K562 (cell line): Measurements from ENCODE around the gene RBMS1. TPM values are rescaled to one million over a fixed set of nuclear protein-coding genes. Genes with fewer than 3 reads are reported as not detected.

Experiments used
- ATAC-seq: fragments of 200-7000 bp; cut with Tn5 transposase; 3 replicates; pipeline ENCODE4 v1.9.1; 2020; ENCODE audit warnings: moderate library complexity
- BruUV-seq: library from RNA; stranded (reverse); fragments of 400-500 nt; replicated peaks from 2 replicates; lab custom pipeline; 2021; lab: Mats Ljungman, UMichigan
- CTCF ChIA-PET: fragments of 300-600 bp; formaldehyde crosslinking; extraction: SDS; loops from one replicate; lab custom pipeline; 2021; ENCODE audit warnings: low intra/inter-chr PET ratio; lab: Yijun Ruan, JAX
- POLR2A ChIA-PET: fragments of 300-600, 350-650 bp; sonication (Branson Sonifier 250); formaldehyde crosslinking; extraction: SDS; loops from one replicate; lab custom pipeline; 2021; ENCODE audit warnings: antibody characterized with exemption, inconsistent platforms; lab: Yijun Ruan, JAX
- DNase-seq, 4 experiments: peaks; one replicate each; pipeline versions ENCODE4 v3.0.0 to v3.0.0-alpha.2; 2011 to 2018; ENCODE audit warnings: low spot score in 3 of 4, mixed read lengths in 3 of 4; ENCODE audit errors: extremely low read depth in 1 of 4
- FAIRE-seq: peaks from 2 replicates; lab custom pipeline; 2011; peaks lifted over from hg19 to GRCh38; lab: Jason Lieb, UNC
- H2AFZ ChIP-seq: 2 replicates; pipeline ENCODE4 v1.6.0; 2011; ENCODE audit warnings: low read depth, low read length, control low read depth, inconsistent platforms
- H3K27ac ChIP-seq: fragments of 200-600 bp; 3 replicates; pipeline ENCODE4 v1.8.0; 2011; ENCODE audit warnings: low read depth, mild to moderate bottlenecking, control low read depth, inconsistent platforms, low read length, moderate library complexity, mixed read lengths; ENCODE audit errors: extremely low read depth
- H3K27me3 ChIP-seq, 2 experiments: fragments of 300-600 bp in 1 of 2; 2 replicates in 1 of 2; 3 replicates in 1 of 2; pipeline versions ENCODE4 v1.6.0 to v1.8.0; 2011; ENCODE audit warnings: inconsistent platforms in 2 of 2, low read length in 2 of 2, mild to moderate bottlenecking in 1 of 2, mixed read lengths in 1 of 2, moderate library complexity in 1 of 2; ENCODE audit not compliant: control insufficient read depth in 2 of 2, insufficient read depth in 2 of 2
- H3K36me3 ChIP-seq: fragments of 300-600 bp; 3 replicates; pipeline ENCODE4 v1.8.0; 2011; ENCODE audit warnings: mild to moderate bottlenecking, low read length, inconsistent platforms; ENCODE audit not compliant: control insufficient read depth, insufficient read depth
- H3K4me1 ChIP-seq, 2 experiments: fragments of 200-600 bp in 1 of 2; replicated peaks in 1 of 2; 2 replicates in 1 of 2; 3 replicates in 1 of 2; pipeline versions ENCODE4 v1.5.1 to v1.8.0; 2011; ENCODE audit warnings: inconsistent platforms in 2 of 2, low read length in 2 of 2, mild to moderate bottlenecking in 1 of 2, mixed read lengths in 1 of 2, moderate library complexity in 1 of 2; ENCODE audit not compliant: control insufficient read depth in 2 of 2, insufficient read depth in 2 of 2
- H3K4me2 ChIP-seq: 2 replicates; pipeline ENCODE4 v1.6.1; 2011; ENCODE audit warnings: low read length, control low read depth, inconsistent platforms, mixed read lengths; ENCODE audit not compliant: insufficient read depth
- H3K4me3 ChIP-seq: fragments of 200-600 bp; sonication (generic), shearing (Covaris generic); 2 replicates; pipeline ENCODE4 v1.5.1; 2016; ENCODE audit warnings: control low read depth, inconsistent platforms
- H3K79me2 ChIP-seq: fragments of 200-600 bp; 3 replicates; pipeline ENCODE4 v1.8.0; 2011; ENCODE audit warnings: low read length, inconsistent platforms; ENCODE audit not compliant: control insufficient read depth, insufficient read depth
- H3K9ac ChIP-seq, 2 experiments: 2 replicates each; pipeline versions ENCODE4 v1.6.0 to v1.6.1; 2011; ENCODE audit warnings: low read depth in 2 of 2, low read length in 2 of 2, control low read depth in 1 of 2, inconsistent platforms in 1 of 2, mild to moderate bottlenecking in 1 of 2, mixed read lengths in 1 of 2; ENCODE audit not compliant: insufficient read depth in 1 of 2
- H3K9me1 ChIP-seq: one replicate; pipeline ENCODE4 v1.6.0; 2011; ENCODE audit warnings: inconsistent platforms, mild to moderate bottlenecking, low read length, moderate library complexity; ENCODE audit not compliant: control insufficient read depth, insufficient read depth
- H3K9me3 ChIP-seq: replicated peaks from 2 replicates; pipeline ENCODE4 v1.5.1; 2011; ENCODE audit warnings: low read depth, low read length, inconsistent platforms; ENCODE audit not compliant: control insufficient read depth, insufficient read depth
- H4K20me1 ChIP-seq: replicated peaks from 2 replicates; pipeline ENCODE4 v1.6.1; 2011; ENCODE audit warnings: low read length, inconsistent platforms, mixed read lengths; ENCODE audit not compliant: control insufficient read depth, insufficient read depth
- ADNP ChIP-seq: fragments of 200-800 bp; sonication (Bioruptor generic); IDR thresholded peaks from 2 replicates; pipeline ENCODE4 v1.6.1; 2016; ENCODE audit warnings: missing genetic modification characterization, missing compliant biosample characterization
- ATF4 ChIP-seq: fragments of 450-650 bp; formaldehyde crosslinking; IDR thresholded peaks from 2 replicates; pipeline ENCODE4 v1.4.0; 2022; ENCODE audit warnings: mild to moderate bottlenecking, moderate library complexity
- GABPB1 ChIP-seq: sonication (generic); formaldehyde crosslinking; IDR thresholded peaks from 2 replicates; pipeline ENCODE4 v1.8.0; 2022; ENCODE audit warnings: mild to moderate bottlenecking, missing genetic modification reagents
- HINFP ChIP-seq: fragments of 450-650 bp; conservative IDR thresholded peaks from 2 replicates; pipeline ENCODE4 v1.6.1; 2016; ENCODE audit warnings: missing genetic modification characterization, low read depth, mild to moderate bottlenecking, control low read depth, missing compliant biosample characterization
- JUND ChIP-seq, 2 experiments: IDR thresholded peaks; 2 replicates in 1 of 2; 3 replicates in 1 of 2; pipeline ENCODE4 v1.6.1; 2011; ENCODE audit warnings: borderline replicate concordance in 2 of 2, low read depth in 2 of 2, low read length in 2 of 2, improper control_type of control experiment in 1 of 2, missing biosample characterization in 1 of 2, missing genetic modification characterization in 1 of 2, missing genetic modification reagents in 1 of 2
- MTA1 ChIP-seq: fragments of 450-650 bp; IDR thresholded peaks from 2 replicates; pipeline ENCODE4 v1.6.1; 2017; ENCODE audit warnings: borderline replicate concordance
- NFRKB ChIP-seq: fragments of 450-650 bp; IDR thresholded peaks from 2 replicates; pipeline ENCODE4 v1.6.1; 2016; ENCODE audit warnings: low read depth
- RBM17 ChIP-seq: fragments of 200-400 bp; formaldehyde crosslinking; IDR thresholded peaks from 2 replicates; pipeline ENCODE4 v1.6.1; 2017; ENCODE audit warnings: low read depth, mild to moderate bottlenecking, low read length, borderline replicate concordance
- TCFL5 ChIP-seq: fragments of 250-450 bp; sonication (Bioruptor Pico); conservative IDR thresholded peaks from 2 replicates; pipeline ENCODE4 v1.6.1; 2021; ENCODE audit warnings: mild to moderate bottlenecking, moderate library complexity, matching md5 sums
- ZC3H4 ChIP-seq: sonication (generic); formaldehyde crosslinking; IDR thresholded peaks from 2 replicates; pipeline ENCODE4 v1.9.0; 2021; ENCODE audit warnings: missing genetic modification reagents, borderline replicate concordance
- ZNF282 ChIP-seq: sonication (generic); formaldehyde crosslinking; IDR thresholded peaks from 2 replicates; pipeline ENCODE4 v1.8.1; 2023; ENCODE audit warnings: missing genetic modification reagents
- ZNF695 ChIP-seq: fragments of 450-650 bp; formaldehyde crosslinking; IDR thresholded peaks from 2 replicates; pipeline ENCODE4 v1.4.0; 2020; ENCODE audit warnings: mild to moderate bottlenecking, moderate library complexity
- ZSCAN32 ChIP-seq: fragments of 450-650 bp; formaldehyde crosslinking; IDR thresholded peaks from 2 replicates; pipeline ENCODE4 v1.4.0; 2020; ENCODE audit warnings: mild to moderate bottlenecking, moderate library complexity
- in situ Hi-C: fragments of 300-500 bp; cut with MboI; formaldehyde crosslinking; loops from 4 replicates; pipeline ENCODE4 v1.15.0; 2018; ENCODE audit warnings: inconsistent platforms, mixed read lengths
- intact Hi-C: fragments of 100-400 bp; cut with micrococcal nuclease; formaldehyde crosslinking; loops from 2 replicates; pipeline ENCODE4 v1.14.2; 2022
- polyA plus RNA-seq, 8 experiments: library from polyadenylated mRNA; depleted of rRNA in 4 of 8; stranded (reverse) in 5 of 8; unstranded in 3 of 8; fragments of >200 nt; fragmentation: Nextera tagmentation in 2 of 8; fragmentation: Illumina TruSeq in 1 of 8; extraction: Ambion mirVana in 2 of 8; extraction: Trizol in 1 of 8; gene quantifications; 2 replicates each; pipeline versions ENCODE4 v1.2.1 to v1.2.3, GENCODE V29; 2011 to 2014; ENCODE audit warnings: inconsistent platforms in 1 of 8, missing spikeins in 1 of 8
- total RNA-seq, 7 experiments: library from RNA; depleted of rRNA in 6 of 7; stranded (reverse); fragments of >200 nt in 6 of 7; fragmentation: Illumina TruSeq in 2 of 7; extraction: Trizol in 2 of 7; gene quantifications; 2 replicates each; pipeline versions ENCODE4 v1.2.1 to v1.2.3, GENCODE V29; 2011 to 2021; ENCODE audit warnings: low replicate concordance in 1 of 7
- TF ChIP-seq, protein P1 (sequence below): fragments of 250-450 bp; sonication (Bioruptor Pico); IDR thresholded peaks from 2 replicates; pipeline ENCODE4 v1.5.0; 2021
- TF ChIP-seq, protein P2 (sequence below): fragments of 450-650 bp; IDR thresholded peaks from 2 replicates; pipeline ENCODE4 v1.6.1; 2016; ENCODE audit warnings: low read depth, mild to moderate bottlenecking, moderate library complexity
- TF ChIP-seq, protein P3 (sequence below): fragments of 450-650 bp; IDR thresholded peaks from 2 replicates; pipeline ENCODE4 v1.7.0; 2016; ENCODE audit warnings: borderline replicate concordance

The RBMS1 gene
- total and polyA plus RNA-seq, 9 of the 15 experiments (the other 6 are each of a cell fraction or from before 2014, with no cell fraction given) = 0.04 to 0.31 (median 0.09) TPM; not detected in 6

DNA sequence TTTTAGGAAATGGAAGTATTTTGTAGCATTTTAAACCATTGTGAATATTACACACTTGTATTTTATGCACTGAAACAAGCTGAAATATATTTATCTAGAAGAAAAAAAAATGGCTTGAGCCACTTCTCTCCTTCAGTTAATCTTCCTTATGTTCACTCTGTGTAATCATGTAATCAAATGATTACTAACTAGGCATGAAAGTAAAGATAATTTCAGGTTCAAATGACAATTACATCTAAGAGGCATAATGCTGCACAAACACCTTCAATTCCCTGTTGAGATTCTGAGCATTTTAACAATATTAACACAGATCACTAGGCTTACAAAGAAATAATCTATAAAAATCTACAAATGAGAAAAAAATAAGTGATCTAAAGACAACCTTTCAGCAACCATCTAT lies 173.9 kb downstream of the RBMS1 start:
- in situ Hi-C loops (no loop called here), intact Hi-C loops (no loop called here)
- no peak for DNase-seq
- no TSS peak for BruUV-seq
- H3K9me1 ChIP-seq = no peaks in the 10 kb centered on the region
- H3K9ac ChIP-seq = no peak overlapping the region
- H3K4me2 ChIP-seq = no peak overlapping the region
- H3K79me2 ChIP-seq = no peaks in the 10 kb centered on the region
- ChIA-PET POLR2A (no interaction called here), CTCF (no interaction called here)
- no peak overlapping the region for H2AFZ ChIP-seq
- no peak for ATAC-seq
- no peak overlapping the region for H3K27ac ChIP-seq
- no peaks in the 10 kb centered on the region for H3K27me3 ChIP-seq
- no peaks in the 10 kb centered on the region for H3K36me3 ChIP-seq
- H3K9me3 ChIP-seq = no peaks in the 10 kb centered on the region
- TF ChIP-seq, protein P1, sequence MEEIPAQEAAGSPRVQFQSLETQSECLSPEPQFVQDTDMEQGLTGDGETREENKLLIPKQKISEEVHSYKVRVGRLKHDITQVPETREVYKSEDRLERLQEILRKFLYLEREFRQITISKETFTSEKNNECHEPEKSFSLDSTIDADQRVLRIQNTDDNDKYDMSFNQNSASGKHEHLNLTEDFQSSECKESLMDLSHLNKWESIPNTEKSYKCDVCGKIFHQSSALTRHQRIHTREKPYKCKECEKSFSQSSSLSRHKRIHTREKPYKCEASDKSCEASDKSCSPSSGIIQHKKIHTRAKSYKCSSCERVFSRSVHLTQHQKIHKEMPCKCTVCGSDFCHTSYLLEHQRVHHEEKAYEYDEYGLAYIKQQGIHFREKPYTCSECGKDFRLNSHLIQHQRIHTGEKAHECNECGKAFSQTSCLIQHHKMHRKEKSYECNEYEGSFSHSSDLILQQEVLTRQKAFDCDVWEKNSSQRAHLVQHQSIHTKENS (CRISPR knock-in tag) = no peak
- no peak for TF ChIP-seq ZNF282 (CRISPR knock-in tag)
- no peak for TF ChIP-seq NFRKB
- no peak for TF ChIP-seq ZC3H4 (CRISPR knock-in tag)
- no peak for TF ChIP-seq JUND (IDR thresholded peaks at IDR 0.05; ENCODE audit: borderline replicate concordance, low read depth, low read length)
- no peak for TF ChIP-seq JUND (tag; IDR thresholded peaks at IDR 0.05; ENCODE audit: borderline replicate concordance, low read depth, low read length)
- TF ChIP-seq ZSCAN32 = no peak
- TF ChIP-seq TCFL5 = no peak
- no peak for TF ChIP-seq RBM17
- TF ChIP-seq ZNF695 = no peak
- TF ChIP-seq, protein P2, sequence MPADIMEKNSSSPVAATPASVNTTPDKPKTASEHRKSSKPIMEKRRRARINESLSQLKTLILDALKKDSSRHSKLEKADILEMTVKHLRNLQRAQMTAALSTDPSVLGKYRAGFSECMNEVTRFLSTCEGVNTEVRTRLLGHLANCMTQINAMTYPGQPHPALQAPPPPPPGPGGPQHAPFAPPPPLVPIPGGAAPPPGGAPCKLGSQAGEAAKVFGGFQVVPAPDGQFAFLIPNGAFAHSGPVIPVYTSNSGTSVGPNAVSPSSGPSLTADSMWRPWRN = no peak
- TF ChIP-seq ATF4 (CRISPR knock-in tag) = no peak
- no peak for TF ChIP-seq MTA1
- TF ChIP-seq GABPB1 (CRISPR knock-in tag) = no peak
- no peak for TF ChIP-seq HINFP (tag)
- TF ChIP-seq ADNP (tag) = no peak
- TF ChIP-seq, protein P3, sequence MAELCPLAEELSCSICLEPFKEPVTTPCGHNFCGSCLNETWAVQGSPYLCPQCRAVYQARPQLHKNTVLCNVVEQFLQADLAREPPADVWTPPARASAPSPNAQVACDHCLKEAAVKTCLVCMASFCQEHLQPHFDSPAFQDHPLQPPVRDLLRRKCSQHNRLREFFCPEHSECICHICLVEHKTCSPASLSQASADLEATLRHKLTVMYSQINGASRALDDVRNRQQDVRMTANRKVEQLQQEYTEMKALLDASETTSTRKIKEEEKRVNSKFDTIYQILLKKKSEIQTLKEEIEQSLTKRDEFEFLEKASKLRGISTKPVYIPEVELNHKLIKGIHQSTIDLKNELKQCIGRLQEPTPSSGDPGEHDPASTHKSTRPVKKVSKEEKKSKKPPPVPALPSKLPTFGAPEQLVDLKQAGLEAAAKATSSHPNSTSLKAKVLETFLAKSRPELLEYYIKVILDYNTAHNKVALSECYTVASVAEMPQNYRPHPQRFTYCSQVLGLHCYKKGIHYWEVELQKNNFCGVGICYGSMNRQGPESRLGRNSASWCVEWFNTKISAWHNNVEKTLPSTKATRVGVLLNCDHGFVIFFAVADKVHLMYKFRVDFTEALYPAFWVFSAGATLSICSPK = no peak
- no peaks in the 10 kb centered on the region for H4K20me1 ChIP-seq
- no peak overlapping the region for H3K4me3 ChIP-seq
- no peak for FAIRE-seq
- H3K4me1 ChIP-seq = no peaks in the 10 kb centered on the region
